D721Med (cell line): ENCODE results near the gene CCL2.

Source experiments
- DNase-seq: peaks from one replicate; pipeline ENCODE4 v3.0.0; 2011; ENCODE audit warnings: low spot score; ENCODE audit not compliant: insufficient read length
- FAIRE-seq: peaks from 2 replicates; lab custom pipeline; 2011; peaks lifted over from hg19 to GRCh38; lab: Jason Lieb, UNC
- CTCF ChIP-seq: IDR thresholded peaks from 2 replicates; pipeline ENCODE4 v1.5.1; 2012; ENCODE audit warnings: mild to moderate bottlenecking, control low read depth; ENCODE audit not compliant: insufficient read depth; ENCODE audit errors: missing control alignments

The CCL2 gene

GRCh38 chr17:34254651-34255380, at the start of gene CCL2:
Gene CCL2, plus strand, starts transcription at chr17:34255285. Its CDS starts 65 bp downstream, at chr17:34255350.
- no peak for FAIRE-seq
- no peak for DNase-seq
- TF ChIP-seq CTCF: no peak

- no peak for FAIRE-seq
- TF ChIP-seq CTCF: no peak
These were observed 49.7 kb upstream of the CCL2 start for GRCh38 chr17:34205401-34205800.

GRCh38 chr17:34206569-34206968, 48.5 kb upstream of the CCL2 start:
- no peak for TF ChIP-seq CTCF
- DNase-seq (no peak), FAIRE-seq (no peak)

More at GRCh38 chr17:34205401-34205800, 49.7 kb upstream of the CCL2 start:
- no peak for DNase-seq

- FAIRE-seq (no peak), DNase-seq (no peak)
- no peak for TF ChIP-seq CTCF
These were observed 47.5 kb upstream of the CCL2 start for GRCh38 chr17:34207572-34207971.

GRCh38 chr17:34218748-34219147, 36.3 kb upstream of the CCL2 start:
- TF ChIP-seq CTCF: no peak
- no peak for DNase-seq

GRCh38 chr17:34219405-34219804, 35.7 kb upstream of the CCL2 start:
- FAIRE-seq (no peak), DNase-seq (no peak)
- no peak for TF ChIP-seq CTCF

More at GRCh38 chr17:34218748-34219147, 36.3 kb upstream of the CCL2 start:
- no peak for FAIRE-seq

GRCh38 chr17:34220045-34220751, 34.9 kb upstream of the CCL2 start:
- no peak for TF ChIP-seq CTCF
- FAIRE-seq: no peak

More at GRCh38 chr17:34220045-34220751, 34.9 kb upstream of the CCL2 start:
- DNase-seq: no peak
